Measurements from ENCODE around the gene RALGPS1.

Gene RALGPS1

GRCh38 chr9:127180457-127181314, 266.1 kb downstream of the RALGPS1 start:
- in situ Hi-C loops (cut with HindIII; ENCODE audit: low sequenced_read_pairs): no loop called here

- in situ Hi-C loops (cut with HindIII; ENCODE audit: low sequenced_read_pairs): no loop called here
Observed at GRCh38 chr9:127181315-127181580, 266.7 kb downstream of the RALGPS1 start.

- in situ Hi-C loops (cut with HindIII; ENCODE audit: low sequenced_read_pairs): no loop called here
Observed at GRCh38 chr9:127181595-127182190, 267.1 kb downstream of the RALGPS1 start.

- in situ Hi-C loops (cut with HindIII; ENCODE audit: low sequenced_read_pairs): no loop called here
Observed at GRCh38 chr9:127182901-127183746, 268.5 kb downstream of the RALGPS1 start.

- in situ Hi-C loops (cut with HindIII; ENCODE audit: low sequenced_read_pairs): no loop called here
Observed at GRCh38 chr9:127183814-127184582, 269.4 kb downstream of the RALGPS1 start.

- in situ Hi-C loops (cut with HindIII; ENCODE audit: low sequenced_read_pairs): no loop called here
Observed at GRCh38 chr9:127184641-127185040, 270.1 kb downstream of the RALGPS1 start.

- in situ Hi-C loops (cut with HindIII; ENCODE audit: low sequenced_read_pairs): no loop called here
Observed at GRCh38 chr9:127185181-127185580, 270.6 kb downstream of the RALGPS1 start.

- in situ Hi-C loops (cut with HindIII; ENCODE audit: low sequenced_read_pairs): no loop called here
Observed at GRCh38 chr9:127185931-127186781, 271.6 kb downstream of the RALGPS1 start.

GRCh38 chr9:127186806-127187205, 272.2 kb downstream of the RALGPS1 start:
- in situ Hi-C loops (cut with HindIII; ENCODE audit: low sequenced_read_pairs): no loop called here

- in situ Hi-C loops (cut with HindIII; ENCODE audit: low sequenced_read_pairs): no loop called here
Observed at GRCh38 chr9:127187231-127187956, 272.8 kb downstream of the RALGPS1 start.

GRCh38 chr9:127188396-127188795, 273.8 kb downstream of the RALGPS1 start:
- in situ Hi-C loops (cut with HindIII; ENCODE audit: low sequenced_read_pairs): no loop called here

- in situ Hi-C loops (cut with HindIII; ENCODE audit: low sequenced_read_pairs): no loop called here
Observed at GRCh38 chr9:127189628-127190027, 275.0 kb downstream of the RALGPS1 start.

GRCh38 chr9:127192744-127193143, 278.2 kb downstream of the RALGPS1 start:
- in situ Hi-C loops (cut with HindIII; ENCODE audit: low sequenced_read_pairs): no loop called here

GRCh38 chr9:127193483-127193882, 278.9 kb downstream of the RALGPS1 start:
- in situ Hi-C loops (cut with HindIII; ENCODE audit: low sequenced_read_pairs): no loop called here

GRCh38 chr9:127194881-127195713, 280.5 kb downstream of the RALGPS1 start:
- in situ Hi-C loops (cut with HindIII; ENCODE audit: low sequenced_read_pairs): no loop called here

- in situ Hi-C loops (cut with HindIII; ENCODE audit: low sequenced_read_pairs): no loop called here
Observed at GRCh38 chr9:127195976-127196825, 281.6 kb downstream of the RALGPS1 start.

- in situ Hi-C loops (cut with HindIII; ENCODE audit: low sequenced_read_pairs): no loop called here
Observed at GRCh38 chr9:127196826-127197145, 282.2 kb downstream of the RALGPS1 start.
